Activated CD4-positive, alpha-beta T cell treated with anti-CD3 and anti-CD28 coated beads, Interleukin-10, Interleukin-2, amounts not matched to agents 100 ng/mL and 50 ng/mL, durations not matched to agents 16 hours and 8 hours (primary cell): Measurements from ENCODE around the gene ATP10D.

ENCODE experiments used
- DNase-seq: peaks from one replicate; pipeline ENCODE4 v3.0.0-alpha.2; 2020

ATP10D gene

GRCh38 chr4:47598896-47599295, 113.8 kb downstream of the ATP10D start:
- DNase-seq = no peak

GRCh38 chr4:47606482-47606881, 121.4 kb downstream of the ATP10D start:
- DNase-seq = no peak

- DNase-seq = no peak
These were observed 127.3 kb downstream of the ATP10D start for GRCh38 chr4:47612116-47613023.

GRCh38 chr4:47615385-47615784, 130.3 kb downstream of the ATP10D start:
- DNase-seq = no peak

GRCh38 chr4:47617607-47618006, 132.5 kb downstream of the ATP10D start:
- DNase-seq = no peak

GRCh38 chr4:47619691-47620090, 134.6 kb downstream of the ATP10D start:
- no peak for DNase-seq

GRCh38 chr4:47621181-47621580, 136.1 kb downstream of the ATP10D start:
- no peak for DNase-seq

GRCh38 chr4:47624031-47624441, 139.0 kb downstream of the ATP10D start:
- DNase-seq = no peak

GRCh38 chr4:47631161-47631560, 146.1 kb downstream of the ATP10D start:
- DNase-seq = no peak

- no peak for DNase-seq
These were observed 154.5 kb downstream of the ATP10D start for GRCh38 chr4:47639531-47639930.

GRCh38 chr4:47640911-47641310, 155.8 kb downstream of the ATP10D start:
- no peak for DNase-seq

GRCh38 chr4:47641755-47642154, 156.7 kb downstream of the ATP10D start:
- no peak for DNase-seq

- no peak for DNase-seq
These were observed 157.2 kb downstream of the ATP10D start for GRCh38 chr4:47642191-47642830.
